ENCODE data around the gene HBG2. TPM values are rescaled to one million over a fixed set of nuclear protein-coding genes. Genes with fewer than 3 reads are reported as not detected.

Gene HBG2
- total and polyA plus RNA-seq, 9 of the 15 experiments (the other 6 are each of a cell fraction or from before 2014, with no cell fraction given), result 1,626 to 58,619 (median 10,515) TPM

GRCh38 chr11:5288108-5288905 lies 33.7 kb upstream of the HBG2 start (continued):
- peak; percentile 65; the same call in 1 of the 2 replicates for TF ChIP-seq CUX1 (CRISPR knock-in tag; IDR thresholded peaks at IDR 0.05)
- no peak for TF ChIP-seq ELF4 (CRISPR knock-in tag; IDR thresholded peaks at IDR 0.05)
- TF ChIP-seq NFE2 (IDR thresholded peaks at IDR 0.05; ENCODE audit: low read depth), result peak; percentile 80
- TF ChIP-seq KHSRP (IDR thresholded peaks at IDR 0.05), result no peak
- 0 out of 2 replicates have a peak, but pooled peaks have one; percentile 23 for TF ChIP-seq HCFC1 (IDR thresholded peaks at IDR 0.05; ENCODE audit: low read depth, low read length)
- TF ChIP-seq NCOA4 (IDR thresholded peaks at IDR 0.05; ENCODE audit: partially characterized antibody), result no peak
- TF ChIP-seq RAD51 (IDR thresholded peaks at IDR 0.05; ENCODE audit: borderline replicate concordance, low read depth), result no peak
- no peak for TF ChIP-seq NFYB (IDR thresholded peaks at IDR 0.05; ENCODE audit: extremely low read depth, insufficient read length)
- no peak for TF ChIP-seq ZFPM2 (CRISPR knock-in tag; IDR thresholded peaks at IDR 0.05)
- no peak for TF ChIP-seq ZFP91 (CRISPR knock-in tag; IDR thresholded peaks at IDR 0.05)
- TF ChIP-seq PHF20 (IDR thresholded peaks at IDR 0.05; ENCODE audit: partially characterized antibody), result no peak
- no peak for TF ChIP-seq OTX1 (CRISPR knock-in tag; IDR thresholded peaks at IDR 0.05)
- TF ChIP-seq DMBX1 (CRISPR knock-in tag; IDR thresholded peaks at IDR 0.05; ENCODE audit: borderline replicate concordance), result peak; percentile 85; the same call in 1 of the 2 replicates
- TF ChIP-seq GMEB1 (CRISPR knock-in tag; IDR thresholded peaks at IDR 0.05), result no peak
- TF ChIP-seq CBFA2T2 (conservative IDR thresholded peaks at IDR 0.05), result peak; percentile 91
- TF ChIP-seq CREM (IDR thresholded peaks at IDR 0.05; ENCODE audit: low read depth), result peak; percentile 59; the same call in 1 of the 2 replicates
- no peak for TF ChIP-seq RBBP5 (IDR thresholded peaks at IDR 0.05; ENCODE audit: borderline replicate concordance, insufficient read depth, low read length, poor library complexity, severe bottlenecking)
- no peak for TF ChIP-seq ESRRB (CRISPR knock-in tag; IDR thresholded peaks at IDR 0.05; ENCODE audit: borderline replicate concordance)
- TF ChIP-seq SAFB2 (IDR thresholded peaks at IDR 0.05; ENCODE audit: borderline replicate concordance, low read depth, low read length, severe bottlenecking), result no peak
- TF ChIP-seq GATA2 (CRISPR knock-in tag; IDR thresholded peaks at IDR 0.05), result peak; percentile 60; the same call in 1 of the 2 replicates
- TF ChIP-seq ZNF436 (CRISPR knock-in tag; IDR thresholded peaks at IDR 0.05), result no peak
